H1 (cell line): ENCODE measurements around the gene SHISA9. TPM values are rescaled to one million over a fixed set of nuclear protein-coding genes. Genes with fewer than 3 reads are reported as not detected.

Experiments
- CTCF ChIA-PET: fragments of 300-600 bp; sonication (Branson Sonifier 250); formaldehyde crosslinking; loops from one replicate; lab custom pipeline; 2021; ENCODE audit not compliant: partially characterized antibody; lab: Charles Lee
- POLR2A ChIA-PET: fragments of 300-600 bp; sonication (Branson Sonifier 250); formaldehyde crosslinking; loops from one replicate; lab custom pipeline; 2021; ENCODE audit warnings: inconsistent platforms; ENCODE audit not compliant: partially characterized antibody; lab: Charles Lee
- DNase-seq, 2 experiments: peaks; one replicate each; pipeline versions ENCODE4 v3.0.0 to v3.0.0-alpha.2; 2010 to 2022; ENCODE audit warnings: low spot score in 2 of 2, low read depth in 1 of 2, mixed read lengths in 1 of 2
- FAIRE-seq: peaks from 2 replicates; lab custom pipeline; 2011; peaks lifted over from hg19 to GRCh38; lab: Jason Lieb, UNC
- H2AFZ ChIP-seq: 2 replicates; pipeline ENCODE4 v1.8.1; 2012; ENCODE audit warnings: low read length, inconsistent platforms
- H2AK5ac ChIP-seq: 2 replicates; pipeline ENCODE4 v1.6.1; 2013; ENCODE audit warnings: low read depth, low read length
- H2BK120ac ChIP-seq: replicated peaks from 2 replicates; pipeline ENCODE3; 2013; ENCODE audit warnings: low read depth, low read length, inconsistent platforms
- H2BK12ac ChIP-seq: 2 replicates; pipeline ENCODE4 v1.6.1; 2013; ENCODE audit warnings: low read depth, low read length
- H2BK15ac ChIP-seq: 2 replicates; pipeline ENCODE4 v1.6.1; 2013; ENCODE audit warnings: low read length
- H2BK20ac ChIP-seq: 2 replicates; pipeline ENCODE4 v1.6.1; 2013; ENCODE audit warnings: low read length
- H2BK5ac ChIP-seq: 2 replicates; pipeline ENCODE4 v1.6.1; 2013; ENCODE audit warnings: low read depth, low read length
- H3K14ac ChIP-seq: 2 replicates; pipeline ENCODE4 v1.6.1; 2013; ENCODE audit warnings: inconsistent platforms; ENCODE audit not compliant: insufficient read length
- H3K18ac ChIP-seq: 2 replicates; pipeline ENCODE4 v1.6.1; 2013; ENCODE audit warnings: low read length; ENCODE audit errors: extremely low read depth
- H3K23ac ChIP-seq: 2 replicates; pipeline ENCODE4 v1.6.1; 2013; ENCODE audit warnings: inconsistent platforms; ENCODE audit not compliant: insufficient read length
- H3K23me2 ChIP-seq: 2 replicates; pipeline ENCODE4 v1.6.1; 2013; ENCODE audit warnings: low read depth, low read length
- H3K27ac ChIP-seq: 2 replicates; pipeline ENCODE4 v1.6.1; 2011; ENCODE audit warnings: low read depth, low read length, inconsistent platforms
- H3K27me3 ChIP-seq, 4 experiments: replicated peaks in 1 of 4; 1 replicate in 1 of 4; 2 replicates in 3 of 4; pipeline versions ENCODE4 v1.6.1 to v1.8.1; 2011 to 2013; ENCODE audit warnings: low read length in 3 of 4, mild to moderate bottlenecking in 3 of 4, inconsistent platforms in 2 of 4, mixed read lengths in 2 of 4, moderate library complexity in 1 of 4; ENCODE audit not compliant: control insufficient read depth in 3 of 4, insufficient read depth in 3 of 4; ENCODE audit errors: extremely low read depth in 1 of 4
- H3K36me3 ChIP-seq, 4 experiments: 2 replicates each; pipeline versions ENCODE4 v1.6.1 to v1.8.1; 2011 to 2013; ENCODE audit warnings: mild to moderate bottlenecking in 4 of 4, low read length in 3 of 4, moderate library complexity in 2 of 4, control low read depth in 1 of 4, inconsistent platforms in 1 of 4; ENCODE audit not compliant: insufficient read depth in 4 of 4, control insufficient read depth in 2 of 4
- H3K4ac ChIP-seq: replicated peaks from 2 replicates; pipeline ENCODE3; 2013; ENCODE audit warnings: low read length, low read depth, mixed read lengths, inconsistent platforms; ENCODE audit not compliant: insufficient read length
- H3K4me1 ChIP-seq, 4 experiments: replicated peaks in 1 of 4; 1 replicate in 1 of 4; 2 replicates in 3 of 4; pipeline versions ENCODE4 v1.6.1 to v1.8.1; 2011 to 2013; ENCODE audit warnings: low read length in 3 of 4, inconsistent platforms in 2 of 4, mixed read lengths in 1 of 4; ENCODE audit not compliant: insufficient read depth in 4 of 4, control insufficient read depth in 3 of 4
- H3K4me2 ChIP-seq, 2 experiments: 2 replicates each; pipeline versions ENCODE4 v1.6.1 to v1.8.1; 2011 to 2013; ENCODE audit warnings: low read depth in 2 of 2, low read length in 2 of 2, control low read depth in 1 of 2, inconsistent platforms in 1 of 2, mild to moderate bottlenecking in 1 of 2; ENCODE audit not compliant: insufficient read depth in 1 of 2
- H3K4me3 ChIP-seq, 4 experiments: fragments of 200-600, 300-600 bp in 1 of 4; sonication (generic), shearing (Covaris generic), sonication (Bioruptor Twin) in 1 of 4; 2 replicates each; pipeline versions ENCODE4 v1.5.1 to v1.8.1; 2011 to 2016; ENCODE audit warnings: low read length in 4 of 4, low read depth in 3 of 4, control low read depth in 2 of 4, inconsistent platforms in 2 of 4, mild to moderate bottlenecking in 2 of 4, mixed read lengths in 1 of 4, moderate library complexity in 1 of 4; ENCODE audit not compliant: insufficient read depth in 2 of 4; ENCODE audit errors: extremely low read depth in 1 of 4
- H3K56ac ChIP-seq: replicated peaks from 2 replicates; pipeline ENCODE3; 2013; ENCODE audit warnings: low read depth, mild to moderate bottlenecking, mixed read lengths, low read length, inconsistent platforms; ENCODE audit not compliant: insufficient read length
- H3K79me1 ChIP-seq: 2 replicates; pipeline ENCODE4 v1.6.1; 2013; ENCODE audit warnings: low read depth, low read length, control low read depth
- H3K79me2 ChIP-seq, 2 experiments: 2 replicates each; pipeline versions ENCODE4 v1.6.1 to v1.8.1; 2012 to 2013; ENCODE audit warnings: low read length in 2 of 2, mild to moderate bottlenecking in 2 of 2, inconsistent platforms in 1 of 2; ENCODE audit not compliant: insufficient read depth in 2 of 2, control insufficient read depth in 1 of 2
- H3K9ac ChIP-seq, 4 experiments: replicated peaks in 1 of 4; 1 replicate in 1 of 4; 2 replicates in 3 of 4; pipeline versions ENCODE4 v1.6.1 to v1.8.1; 2011 to 2013; ENCODE audit warnings: low read depth in 3 of 4, low read length in 3 of 4, control low read depth in 2 of 4, mild to moderate bottlenecking in 2 of 4, moderate library complexity in 2 of 4, inconsistent platforms in 1 of 4; ENCODE audit errors: extremely low read depth in 1 of 4
- H3K9me3 ChIP-seq, 2 experiments: 2 replicates each; pipeline versions ENCODE4 v1.6.1 to v1.8.1; 2012 to 2013; ENCODE audit warnings: mild to moderate bottlenecking in 2 of 2, moderate library complexity in 2 of 2, control low read depth in 1 of 2, inconsistent platforms in 1 of 2, low read depth in 1 of 2, low read length in 1 of 2, mixed read lengths in 1 of 2; ENCODE audit not compliant: insufficient read depth in 2 of 2
- H4K20me1 ChIP-seq, 2 experiments: replicated peaks in 1 of 2; 2 replicates each; pipeline versions ENCODE3 to v1.8.1; 2011 to 2013; ENCODE audit warnings: inconsistent platforms in 2 of 2, low read length in 2 of 2, mild to moderate bottlenecking in 1 of 2; ENCODE audit not compliant: insufficient read depth in 2 of 2, control insufficient read depth in 1 of 2
- H4K5ac ChIP-seq: 2 replicates; pipeline ENCODE4 v1.6.1; 2013; ENCODE audit warnings: low read length, low read depth, mixed read lengths, inconsistent platforms; ENCODE audit not compliant: insufficient read length
- H4K8ac ChIP-seq: 2 replicates; pipeline ENCODE4 v1.8.0; 2013; ENCODE audit warnings: mild to moderate bottlenecking, moderate library complexity, low read length, inconsistent platforms; ENCODE audit not compliant: insufficient read depth; ENCODE audit errors: extremely low read depth
- H4K91ac ChIP-seq: replicated peaks from 2 replicates; pipeline ENCODE3; 2013; ENCODE audit warnings: low read length, mixed read lengths, inconsistent platforms; ENCODE audit not compliant: insufficient read length
- HDAC6 ChIP-seq: IDR thresholded peaks from one replicate; pipeline ENCODE4 v1.7.1; 2012; ENCODE audit warnings: low read depth, mild to moderate bottlenecking, inconsistent platforms, low read length, moderate library complexity
- KDM4A ChIP-seq: IDR thresholded peaks from one replicate; pipeline ENCODE4 v1.7.1; 2012; ENCODE audit warnings: low read depth, mild to moderate bottlenecking, moderate library complexity, low read length, inconsistent platforms; ENCODE audit not compliant: severe bottlenecking
- RNF2 ChIP-seq: fragments of 200-900, 300-1000 bp; sonication (generic); IDR thresholded peaks from 2 replicates; pipeline ENCODE4 v1.7.1; 2016; ENCODE audit warnings: borderline replicate concordance, low read depth, mild to moderate bottlenecking, antibody characterized with exemption, low read length; ENCODE audit not compliant: poor library complexity, severe bottlenecking; ENCODE audit errors: missing control alignments
- RXRA ChIP-seq: IDR thresholded peaks from 2 replicates; pipeline ENCODE4 v1.6.1; 2011; ENCODE audit warnings: low read depth, mild to moderate bottlenecking, low read length, moderate library complexity; ENCODE audit not compliant: insufficient read depth
- SIX5 ChIP-seq: IDR thresholded peaks from 2 replicates; pipeline ENCODE4 v1.6.1; 2011; ENCODE audit warnings: mild to moderate bottlenecking, low read depth, low read length
- WGBS, 2 experiments: shearing (Covaris generic) in 1 of 2; methylation state at CpG; one replicate each; pipeline versions ENCODE4 v1.1.6 to v1.1.7; 2013 to 2015; ENCODE audit warnings: low lambda C conversion rate in 2 of 2, mixed read lengths in 2 of 2, inconsistent platforms in 1 of 2, low coverage in 1 of 2, missing lambda C conversion rate in 1 of 2; ENCODE audit not compliant: insufficient replicate concordance in 2 of 2, insufficient coverage in 1 of 2, insufficient read length in 1 of 2; ENCODE audit errors: extremely low coverage in 1 of 2, missing lambda C conversion rate in 1 of 2; 5-methylcytosine and 5-hydroxymethylcytosine counted together
- polyA plus RNA-seq, 7 experiments: library from polyadenylated mRNA; depleted of rRNA in 3 of 7; stranded (reverse) in 5 of 7; unstranded in 2 of 7; fragments of >200 nt in 5 of 7; fragments of 200-250 nt in 2 of 7; gene quantifications; 1 replicate in 5 of 7; 2 replicates in 1 of 7; 4 replicates in 1 of 7; pipeline versions ENCODE4 v1.2.1 to v1.2.3, GENCODE V29; 2011 to 2013; ENCODE audit warnings: missing spikeins in 2 of 7, mixed read lengths in 2 of 7
- total RNA-seq: library from RNA; stranded (reverse); fragmentation: NEBNext Ultra II Directional; extraction: Animal tissue kit (Norgen Biotek cat#: 25700); gene quantifications from 2 replicates; pipeline ENCODE4 v1.2.1, GENCODE V29; 2021
- TF ChIP-seq, protein P1 (sequence below): IDR thresholded peaks from 2 replicates; pipeline ENCODE4 v1.6.1; 2011; ENCODE audit warnings: low read length, improper control_type of control experiment

SHISA9 gene
- total and polyA plus RNA-seq, 2 of the 8 experiments (the other 6 are each of a cell fraction or from before 2014, with no cell fraction given): 25.6 to 39.8 TPM

DNA sequence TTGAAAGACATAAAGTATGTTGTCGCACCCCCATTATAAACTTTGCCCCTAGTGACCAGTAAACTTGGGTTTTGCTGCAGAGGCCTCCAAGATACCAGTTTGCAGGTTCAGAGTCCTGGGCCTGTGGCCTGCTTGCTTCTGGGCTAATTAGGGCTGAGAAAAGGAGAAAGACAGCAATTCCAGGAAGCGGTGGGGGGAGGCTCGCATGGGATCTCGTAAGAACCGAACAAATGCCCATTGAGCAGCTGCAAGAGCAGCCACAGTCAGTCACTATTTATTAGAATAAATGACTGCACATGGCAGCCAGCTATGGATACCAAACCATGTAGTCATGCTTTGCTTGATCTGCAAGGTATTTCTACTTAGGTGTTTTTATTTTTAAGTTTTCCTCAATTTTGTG is 4.9 kb downstream of the SHISA9 start:
- no peak overlapping the region for H4K5ac ChIP-seq
- peak overlapping the region in 1 of 2 experiments; percentile 7; a peak in 1 of 4 replicates for H3K4me2 ChIP-seq
- H2BK20ac ChIP-seq: no peak overlapping the region
- no peak overlapping the region for H3K14ac ChIP-seq
- H3K4ac ChIP-seq: no peak overlapping the region
- H3K4me3 ChIP-seq: no peak overlapping the region
- H2BK12ac ChIP-seq: no peak overlapping the region
- H2BK15ac ChIP-seq: no peak overlapping the region
- H2BK5ac ChIP-seq: no peak overlapping the region
- H2AFZ ChIP-seq: no peak overlapping the region
- H3K36me3 ChIP-seq: peaks cover 6 to 28% (median 20%) of the 10 kb centered on the region in 4 experiments
- H2BK120ac ChIP-seq: no peak overlapping the region
- no peak overlapping the region for H3K18ac ChIP-seq
- no peak overlapping the region for H2AK5ac ChIP-seq
- H3K4me1 ChIP-seq: peaks cover 2 to 6% (median 4%) of the 10 kb centered on the region in 4 experiments; a peak in 4 of 7 replicates
- FAIRE-seq (no peak), DNase-seq (no peak)
- ChIA-PET POLR2A (no interaction called here), CTCF (interaction anchor here (0.6 kb wide), 1 partner anchor 44 kb away, joined by 4 read pairs; no protein-coding TSS in a partner anchor)
- H3K27ac ChIP-seq: no peak overlapping the region
- no peak overlapping the region for H3K9ac ChIP-seq
- peaks cover 15% of the 10 kb centered on the region; the same call in 1 of the 2 replicates for H3K23me2 ChIP-seq
- no peak overlapping the region for H4K8ac ChIP-seq
- H3K79me1 ChIP-seq: peaks cover 10% of the 10 kb centered on the region; the same call in 1 of the 2 replicates
- no peaks in the 10 kb centered on the region; a peak in 1 of 4 replicates for H3K9me3 ChIP-seq
- H3K56ac ChIP-seq: no peak overlapping the region
- no peaks in the 10 kb centered on the region for H3K27me3 ChIP-seq
- 81% methylated on average over 5 of the region's 5 CpGs; no CpG with 5 or more reads in 1 of the 2 experiments for WGBS, 2 experiments
- peaks cover 0 to 69% of the 10 kb centered on the region in 2 experiments; a peak in 3 of 4 replicates for H3K79me2 ChIP-seq
- no peak overlapping the region for H3K23ac ChIP-seq
- peaks cover 14 to 21% of the 10 kb centered on the region in 2 experiments for H4K20me1 ChIP-seq
- H4K91ac ChIP-seq: no peak overlapping the region
- no peak for TF ChIP-seq RXRA
- TF ChIP-seq RNF2: no peak
- TF ChIP-seq SIX5: no peak
- TF ChIP-seq, protein P1, sequence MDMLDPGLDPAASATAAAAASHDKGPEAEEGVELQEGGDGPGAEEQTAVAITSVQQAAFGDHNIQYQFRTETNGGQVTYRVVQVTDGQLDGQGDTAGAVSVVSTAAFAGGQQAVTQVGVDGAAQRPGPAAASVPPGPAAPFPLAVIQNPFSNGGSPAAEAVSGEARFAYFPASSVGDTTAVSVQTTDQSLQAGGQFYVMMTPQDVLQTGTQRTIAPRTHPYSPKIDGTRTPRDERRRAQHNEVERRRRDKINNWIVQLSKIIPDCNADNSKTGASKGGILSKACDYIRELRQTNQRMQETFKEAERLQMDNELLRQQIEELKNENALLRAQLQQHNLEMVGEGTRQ: no peak
- TF ChIP-seq KDM4A: no peak
- no peak for TF ChIP-seq HDAC6
